Calu3 (cell line): Measurements from ENCODE around the gene DOHH. TPM values are rescaled to one million over a fixed set of nuclear protein-coding genes. Genes with fewer than 3 reads are reported as not detected.

ENCODE experiments used
- BruUV-seq: library from RNA; stranded (reverse); fragments of 400-500 nt; replicated peaks from 2 replicates; lab custom pipeline; 2021; lab: Mats Ljungman, UMichigan
- CTCF ChIA-PET: fragments of 300-600 bp; sonication (Branson Sonifier 250); formaldehyde crosslinking; loops from one replicate; lab custom pipeline; 2022; ENCODE audit warnings: antibody characterized with exemption; lab: Charles Lee
- DNase-seq: peaks from one replicate; pipeline ENCODE4 v3.0.0; 2022
- H3K27ac Mint-ChIP-seq: one replicate; pipeline ENCODE4 v1.8.0; 2022; ENCODE audit warnings: mixed read lengths; ENCODE audit not compliant: unreplicated experiment
- H3K27me3 Mint-ChIP-seq: one replicate; pipeline ENCODE4 v1.8.0; 2022; ENCODE audit warnings: mixed read lengths; ENCODE audit not compliant: unreplicated experiment
- H3K36me3 Mint-ChIP-seq: one replicate; pipeline ENCODE4 v1.8.0; 2022; ENCODE audit warnings: mild to moderate bottlenecking, moderate library complexity, mixed read lengths; ENCODE audit not compliant: insufficient read depth, unreplicated experiment
- H3K4me1 Mint-ChIP-seq: one replicate; pipeline ENCODE4 v1.8.0; 2022; ENCODE audit warnings: mild to moderate bottlenecking, low read depth, mixed read lengths; ENCODE audit not compliant: unreplicated experiment
- H3K4me3 Mint-ChIP-seq: one replicate; pipeline ENCODE4 v1.8.0; 2022; ENCODE audit warnings: mild to moderate bottlenecking, low read depth, moderate library complexity, mixed read lengths; ENCODE audit not compliant: unreplicated experiment
- H3K9me3 Mint-ChIP-seq: one replicate; pipeline ENCODE4 v1.8.0; 2022; ENCODE audit warnings: low read depth, mixed read lengths; ENCODE audit not compliant: unreplicated experiment
- intact Hi-C: fragments of 100-400 bp; cut with micrococcal nuclease; formaldehyde crosslinking; loops from one replicate; pipeline ENCODE4 v1.10.0; 2022; ENCODE audit not compliant: unreplicated experiment
- total RNA-seq: library from RNA; stranded (reverse); gene quantifications from 2 replicates; pipeline ENCODE4 v1.2.3, GENCODE V29; 2022
- TF ChIP-seq, protein P1 (sequence below): fragments of 200-600 bp; IDR thresholded peaks from one replicate; pipeline ENCODE4 v1.8.0; 2022; ENCODE audit warnings: antibody characterized with exemption; ENCODE audit not compliant: unreplicated experiment

DOHH gene
- total RNA-seq, 1 experiment from 2014 or later: 11.6 TPM

DNA sequence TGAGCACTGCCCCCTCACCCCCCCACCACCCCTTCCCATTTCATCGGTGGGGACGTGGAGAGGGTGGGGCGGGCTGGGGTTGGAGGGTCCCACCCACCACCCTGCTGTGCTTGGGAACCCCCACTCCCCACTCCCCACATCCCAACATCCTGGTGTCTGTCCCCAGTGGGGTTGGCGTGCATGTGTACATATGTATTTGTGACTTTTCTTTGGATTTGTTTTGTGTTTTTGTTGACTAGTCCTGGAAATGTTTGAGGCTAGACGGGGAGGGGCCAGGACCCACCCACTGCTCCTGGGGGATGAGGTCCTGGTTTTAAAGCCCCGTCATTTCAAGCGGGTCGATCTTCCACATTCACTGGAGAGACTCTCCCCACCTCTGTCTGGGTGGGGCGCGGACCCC lies 35.5 kb upstream of the DOHH start:
- CTCF ChIA-PET: interaction anchor here (0.6 to 1.0 kb wide), 3 partner anchors 9 to 92 kb away, joined by 3 to 7 read pairs (median 3); no protein-coding TSS in a partner anchor
- Mint-ChIP-seq H3K27me3 (no peaks in the 10 kb centered on the region), H3K4me1 (no peaks in the 10 kb centered on the region), H3K9me3 (no peaks in the 10 kb centered on the region), H3K4me3 (no peak overlapping the region), H3K36me3 (peaks cover 72% of the 10 kb centered on the region), H3K27ac (no peak overlapping the region)
- DNase-seq: no peak
- intact Hi-C loops: no loop called here
- no TSS peak for BruUV-seq
- TF ChIP-seq, protein P1, sequence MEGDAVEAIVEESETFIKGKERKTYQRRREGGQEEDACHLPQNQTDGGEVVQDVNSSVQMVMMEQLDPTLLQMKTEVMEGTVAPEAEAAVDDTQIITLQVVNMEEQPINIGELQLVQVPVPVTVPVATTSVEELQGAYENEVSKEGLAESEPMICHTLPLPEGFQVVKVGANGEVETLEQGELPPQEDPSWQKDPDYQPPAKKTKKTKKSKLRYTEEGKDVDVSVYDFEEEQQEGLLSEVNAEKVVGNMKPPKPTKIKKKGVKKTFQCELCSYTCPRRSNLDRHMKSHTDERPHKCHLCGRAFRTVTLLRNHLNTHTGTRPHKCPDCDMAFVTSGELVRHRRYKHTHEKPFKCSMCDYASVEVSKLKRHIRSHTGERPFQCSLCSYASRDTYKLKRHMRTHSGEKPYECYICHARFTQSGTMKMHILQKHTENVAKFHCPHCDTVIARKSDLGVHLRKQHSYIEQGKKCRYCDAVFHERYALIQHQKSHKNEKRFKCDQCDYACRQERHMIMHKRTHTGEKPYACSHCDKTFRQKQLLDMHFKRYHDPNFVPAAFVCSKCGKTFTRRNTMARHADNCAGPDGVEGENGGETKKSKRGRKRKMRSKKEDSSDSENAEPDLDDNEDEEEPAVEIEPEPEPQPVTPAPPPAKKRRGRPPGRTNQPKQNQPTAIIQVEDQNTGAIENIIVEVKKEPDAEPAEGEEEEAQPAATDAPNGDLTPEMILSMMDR: no peak

DNA sequence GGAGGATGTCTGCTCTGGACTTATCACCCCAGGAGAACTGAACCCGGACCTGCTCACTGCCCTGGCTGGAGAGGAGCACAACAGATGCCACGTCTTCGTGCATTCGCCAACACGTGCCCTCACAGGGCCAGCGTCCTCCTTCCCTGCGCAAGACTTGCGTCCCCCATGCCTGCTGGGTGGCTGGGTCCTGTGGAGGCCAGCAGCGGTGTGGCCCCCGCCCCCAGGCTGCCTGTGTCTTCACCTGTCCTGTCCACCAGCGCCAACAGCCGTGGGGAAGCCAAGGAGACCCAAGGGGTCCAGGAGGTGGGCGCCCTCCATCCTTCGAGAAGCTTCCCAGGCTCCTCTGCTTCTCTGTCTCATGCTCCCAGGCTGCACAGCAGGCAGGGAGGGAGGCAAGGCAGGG lies 35.1 kb upstream of the DOHH start:
- TF ChIP-seq, protein P1: no peak
- H3K36me3 Mint-ChIP-seq: peaks cover 72% of the 10 kb centered on the region
- no peaks in the 10 kb centered on the region for H3K27me3 Mint-ChIP-seq
- no TSS peak for BruUV-seq
- DNase-seq: no peak
- H3K9me3 Mint-ChIP-seq: no peaks in the 10 kb centered on the region
- intact Hi-C loops: no loop called here
- H3K4me1 Mint-ChIP-seq: no peaks in the 10 kb centered on the region
- H3K27ac Mint-ChIP-seq: no peak overlapping the region
- CTCF ChIA-PET: interaction anchor here (0.7 kb wide), 1 partner anchor 91 kb away, joined by 7 read pairs; no protein-coding TSS in a partner anchor
- no peak overlapping the region for H3K4me3 Mint-ChIP-seq

DNA sequence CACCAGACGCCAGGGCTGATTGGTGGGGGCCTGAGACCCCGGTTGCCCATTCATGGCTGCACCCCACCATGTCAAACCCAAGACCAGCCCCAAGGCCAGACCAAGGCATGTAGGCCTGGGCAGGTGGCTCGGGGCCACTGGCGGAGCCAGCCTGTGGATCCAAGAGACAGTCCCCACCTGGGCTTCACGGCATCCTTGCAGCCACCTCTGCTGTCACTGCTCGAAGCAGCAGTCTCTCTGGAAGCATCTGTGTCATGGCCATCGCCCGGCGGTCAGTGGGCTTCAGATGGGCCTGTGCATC lies 34.7 kb upstream of the DOHH start:
- Mint-ChIP-seq H3K36me3 (peaks cover 70% of the 10 kb centered on the region), H3K4me3 (no peak overlapping the region), H3K27me3 (no peaks in the 10 kb centered on the region), H3K27ac (no peak overlapping the region), H3K9me3 (no peaks in the 10 kb centered on the region), H3K4me1 (no peaks in the 10 kb centered on the region)
- TF ChIP-seq, protein P1: no peak
- CTCF ChIA-PET: interaction anchor here (0.7 kb wide), 1 partner anchor 91 kb away, joined by 7 read pairs; no protein-coding TSS in a partner anchor
- no TSS peak for BruUV-seq
- intact Hi-C loops: no loop called here
- DNase-seq: no peak

DNA sequence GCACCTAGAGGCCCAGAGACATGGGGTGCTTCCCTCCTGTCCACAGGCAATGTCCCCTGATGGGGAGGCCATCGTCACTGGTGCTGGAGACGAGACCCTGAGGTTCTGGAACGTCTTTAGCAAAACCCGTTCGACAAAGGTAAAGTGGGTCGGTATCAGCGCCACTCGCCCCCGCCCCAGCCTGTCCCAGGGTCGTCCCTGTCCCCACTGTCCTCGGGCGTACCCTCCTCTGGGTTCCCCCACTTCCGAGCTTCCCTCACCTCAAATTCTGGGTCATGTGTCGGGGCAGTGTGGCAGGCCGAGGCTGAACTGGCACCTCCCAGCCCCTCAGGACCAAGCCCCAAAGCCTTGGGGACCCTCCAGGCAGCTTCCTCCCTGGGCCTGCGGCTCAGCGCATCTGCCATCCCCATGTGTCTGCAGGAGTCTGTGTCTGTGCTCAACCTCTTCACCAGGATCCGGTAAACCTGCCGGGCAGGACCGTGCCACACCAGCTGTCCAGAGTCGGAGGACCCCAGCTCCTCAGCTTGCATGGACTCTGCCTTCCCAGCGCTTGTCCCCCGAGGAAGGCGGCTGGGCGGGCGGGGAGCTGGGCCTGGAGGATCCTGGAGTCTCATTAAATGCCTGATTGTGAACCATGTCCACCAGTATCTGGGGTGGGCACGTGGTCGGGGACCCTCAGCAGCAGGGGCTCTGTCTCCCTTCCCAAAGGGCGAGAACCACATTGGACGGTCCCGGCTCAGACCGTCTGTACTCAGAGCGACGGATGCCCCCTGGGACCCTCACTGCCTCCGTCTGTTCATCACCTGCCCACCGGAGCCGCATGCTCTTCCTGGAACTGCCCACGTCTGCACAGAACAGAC lies 34.1 kb upstream of the DOHH start:
- Mint-ChIP-seq H3K27me3 (no peaks in the 10 kb centered on the region), H3K36me3 (peaks cover 65% of the 10 kb centered on the region), H3K9me3 (no peaks in the 10 kb centered on the region), H3K27ac (no peak overlapping the region), H3K4me3 (no peak overlapping the region), H3K4me1 (no peaks in the 10 kb centered on the region)
- intact Hi-C loops: no loop called here
- CTCF ChIA-PET: no interaction called here
- TF ChIP-seq, protein P1: no peak
- no TSS peak for BruUV-seq
- no peak for DNase-seq
